IMR-90 (cell line): ENCODE data around the gene PQBP1. TPM values are rescaled to one million over a fixed set of nuclear protein-coding genes. Genes with fewer than 3 reads are reported as not detected.

ENCODE experiments used
- ATAC-seq: fragments of 200-7000 bp; cut with Tn5 transposase; 2 replicates; pipeline ENCODE4 v1.9.1; 2020; ENCODE audit warnings: low read depth, mild to moderate bottlenecking, moderate library complexity
- BruUV-seq: library from RNA; stranded (reverse); fragments of 400-500 nt; replicated peaks from 2 replicates; lab custom pipeline; 2021; lab: Mats Ljungman, UMichigan
- CTCF ChIA-PET: fragments of 300-600 bp; formaldehyde crosslinking; extraction: SDS; loops from one replicate; lab custom pipeline; 2021; ENCODE audit warnings: antibody characterized with exemption; lab: Yijun Ruan, JAX
- POLR2A ChIA-PET: fragments of 300-600 bp; sonication (Branson Sonifier 250); formaldehyde crosslinking; loops from one replicate; lab custom pipeline; 2022; ENCODE audit warnings: antibody characterized with exemption; ENCODE audit not compliant: unreplicated experiment; lab: Charles Lee
- DNase-seq: peaks from one replicate; pipeline ENCODE4 v3.0.0; 2013
- H2AFZ ChIP-seq: replicated peaks from 2 replicates; pipeline ENCODE3; 2013; ENCODE audit warnings: low read length, mild to moderate bottlenecking; ENCODE audit not compliant: poor library complexity
- H2AK5ac ChIP-seq: 2 replicates; pipeline ENCODE4 v1.6.1; 2013; ENCODE audit warnings: low read depth, low read length, inconsistent platforms
- H2AK9ac ChIP-seq: replicated peaks from 2 replicates; pipeline ENCODE3; 2013; ENCODE audit warnings: mild to moderate bottlenecking, low read depth, low read length, moderate library complexity; ENCODE audit not compliant: poor library complexity
- H2BK120ac ChIP-seq: 2 replicates; pipeline ENCODE4 v1.6.1; 2013; ENCODE audit warnings: low read depth, low read length, inconsistent platforms
- H2BK15ac ChIP-seq: 3 replicates; pipeline ENCODE4 v1.6.1; 2013; ENCODE audit warnings: low read depth, low read length, inconsistent platforms
- H2BK20ac ChIP-seq: 2 replicates; pipeline ENCODE4 v1.6.1; 2013; ENCODE audit warnings: low read depth, mild to moderate bottlenecking, inconsistent platforms, low read length, moderate library complexity
- H2BK5ac ChIP-seq: 2 replicates; pipeline ENCODE4 v1.6.1; 2013; ENCODE audit warnings: mild to moderate bottlenecking, low read depth, low read length, inconsistent platforms; ENCODE audit not compliant: poor library complexity, severe bottlenecking
- H3K14ac ChIP-seq: replicated peaks from 2 replicates; pipeline ENCODE4 v1.6.1; 2013; ENCODE audit warnings: low read depth, low read length, inconsistent platforms
- H3K18ac ChIP-seq: 2 replicates; pipeline ENCODE4 v1.6.1; 2013; ENCODE audit warnings: low read depth, low read length, control low read depth
- H3K23ac ChIP-seq: 2 replicates; pipeline ENCODE4 v1.6.1; 2013; ENCODE audit warnings: low read depth, low read length, inconsistent platforms
- H3K27ac ChIP-seq: 2 replicates; pipeline ENCODE4 v1.5.1; 2013; ENCODE audit warnings: mild to moderate bottlenecking, control low read depth, low read length; ENCODE audit not compliant: insufficient read depth
- H3K27me3 ChIP-seq: 2 replicates; pipeline ENCODE4 v1.6.1; 2013; ENCODE audit warnings: low read length; ENCODE audit not compliant: control insufficient read depth, insufficient read depth
- H3K36me3 ChIP-seq: 2 replicates; pipeline ENCODE4 v1.6.1; 2013; ENCODE audit warnings: low read length, mixed read lengths; ENCODE audit not compliant: control insufficient read depth, insufficient read depth
- H3K4ac ChIP-seq: 2 replicates; pipeline ENCODE4 v1.6.1; 2013; ENCODE audit warnings: low read depth, low read length, inconsistent platforms
- H3K4me1 ChIP-seq: 2 replicates; pipeline ENCODE4 v1.6.1; 2013; ENCODE audit warnings: low read length, mixed read lengths; ENCODE audit not compliant: control insufficient read depth, insufficient read depth
- H3K4me2 ChIP-seq: 2 replicates; pipeline ENCODE4 v1.6.1; 2013; ENCODE audit warnings: low read depth, mild to moderate bottlenecking, control low read depth, low read length, moderate library complexity
- H3K4me3 ChIP-seq: 2 replicates; pipeline ENCODE4 v1.5.1; 2013; ENCODE audit warnings: low read depth, mild to moderate bottlenecking, control low read depth, low read length, moderate library complexity; ENCODE audit not compliant: insufficient read depth
- H3K56ac ChIP-seq: 2 replicates; pipeline ENCODE4 v1.6.1; 2013; ENCODE audit warnings: low read length, inconsistent platforms; ENCODE audit not compliant: insufficient read depth; ENCODE audit errors: extremely low read depth
- H3K79me1 ChIP-seq, 2 experiments: 2 replicates each; pipeline ENCODE4 v1.6.1; 2013; ENCODE audit warnings: low read length in 2 of 2, inconsistent platforms in 1 of 2, low read depth in 1 of 2
- H3K9ac ChIP-seq: 2 replicates; pipeline ENCODE4 v1.6.1; 2013; ENCODE audit warnings: low read depth, low read length, control low read depth
- H3K9me1 ChIP-seq: 2 replicates; pipeline ENCODE4 v1.6.1; 2013; ENCODE audit warnings: low read length, inconsistent platforms; ENCODE audit not compliant: insufficient read depth
- H3K9me3 ChIP-seq: 2 replicates; pipeline ENCODE4 v1.6.1; 2013; ENCODE audit warnings: low read length; ENCODE audit not compliant: control insufficient read depth, insufficient read depth
- H4K20me1 ChIP-seq: 2 replicates; pipeline ENCODE4 v1.6.1; 2013; ENCODE audit warnings: low read length, inconsistent platforms; ENCODE audit not compliant: insufficient read depth
- H4K5ac ChIP-seq: 2 replicates; pipeline ENCODE4 v1.6.1; 2013; ENCODE audit warnings: mild to moderate bottlenecking, low read depth, low read length, control low read depth
- H4K8ac ChIP-seq, 2 experiments: 2 replicates each; pipeline ENCODE4 v1.6.1; 2013; ENCODE audit warnings: low read depth in 2 of 2, low read length in 2 of 2, control low read depth in 1 of 2, inconsistent platforms in 1 of 2
- H4K91ac ChIP-seq: 2 replicates; pipeline ENCODE4 v1.6.1; 2013; ENCODE audit warnings: low read depth, low read length, inconsistent platforms; ENCODE audit not compliant: insufficient read depth
- BHLHE40 ChIP-seq: fragments of 150-350 bp; IDR thresholded peaks from 2 replicates; pipeline ENCODE4 v1.6.1; 2016; ENCODE audit warnings: mild to moderate bottlenecking, low read depth, low read length
- CHD1 ChIP-seq: IDR thresholded peaks from 2 replicates; pipeline ENCODE4 v1.6.1; 2012; ENCODE audit warnings: low read depth, low read length, improper control_type of control experiment
- ELK1 ChIP-seq: fragments of 150-350 bp; IDR thresholded peaks from 2 replicates; pipeline ENCODE4 v1.6.1; 2016; ENCODE audit warnings: low read depth, mild to moderate bottlenecking, low read length, moderate library complexity, borderline replicate concordance
- MAZ ChIP-seq: IDR thresholded peaks from 2 replicates; pipeline ENCODE4 v1.6.1; 2012; ENCODE audit warnings: low read depth, mild to moderate bottlenecking, low read length, improper control_type of control experiment, moderate library complexity, borderline replicate concordance
- MXI1 ChIP-seq: IDR thresholded peaks from 2 replicates; pipeline ENCODE4 v1.6.1; 2012; ENCODE audit warnings: low read depth, mild to moderate bottlenecking, low read length, moderate library complexity, borderline replicate concordance
- NFE2L2 ChIP-seq: fragments of 150-350 bp; IDR thresholded peaks from 2 replicates; pipeline ENCODE4 v1.6.1; 2016; ENCODE audit warnings: low read depth, mild to moderate bottlenecking, low read length
- POLR2A ChIP-seq: IDR thresholded peaks from 2 replicates; pipeline ENCODE4 v1.6.1; 2012; ENCODE audit warnings: mild to moderate bottlenecking, low read depth, low read length
- RAD21 ChIP-seq: IDR thresholded peaks from 2 replicates; pipeline ENCODE4 v1.6.1; 2012; ENCODE audit warnings: low read length, improper control_type of control experiment
- RCOR1 ChIP-seq: IDR thresholded peaks from 2 replicates; pipeline ENCODE4 v1.6.1; 2012; ENCODE audit warnings: mild to moderate bottlenecking, low read length, improper control_type of control experiment; ENCODE audit not compliant: insufficient replicate concordance
- SMC3 ChIP-seq: fragments of 150-350 bp; IDR thresholded peaks from 2 replicates; pipeline ENCODE4 v1.6.1; 2016; ENCODE audit warnings: low read depth, mild to moderate bottlenecking, antibody characterized with exemption, low read length, moderate library complexity
- USF2 ChIP-seq: fragments of 150-350 bp; IDR thresholded peaks from 2 replicates; pipeline ENCODE4 v1.6.1; 2017; ENCODE audit warnings: mild to moderate bottlenecking, antibody characterized with exemption, low read length, low read depth
- WGBS, 2 experiments: methylation state at CpG; one replicate each; pipeline versions ENCODE4 v1.1.5 to v1.1.7; 2013; ENCODE audit warnings: missing lambda C conversion rate in 2 of 2; ENCODE audit not compliant: insufficient read length in 1 of 2; ENCODE audit errors: extremely low coverage in 2 of 2; 5-methylcytosine and 5-hydroxymethylcytosine counted together
- dilution Hi-C: fragments of 300-500 bp; cut with HindIII; formaldehyde crosslinking; loops from one replicate; pipeline ENCODE4 v1.14.3; 2018; ENCODE audit warnings: low sequenced_read_pairs; ENCODE audit not compliant: unreplicated experiment
- in situ Hi-C: fragments of 300-500 bp; cut with MboI; formaldehyde crosslinking; loops from 3 replicates; pipeline ENCODE4 v1.14.3; 2019; ENCODE audit warnings: low sequenced_read_pairs, inconsistent platforms, mixed read lengths
- intact Hi-C: fragments of 100-400 bp; cut with micrococcal nuclease; formaldehyde crosslinking; loops from 2 replicates; pipeline ENCODE4 v1.10.0; 2022
- polyA plus RNA-seq, 3 experiments: library from polyadenylated mRNA; depleted of rRNA; stranded (reverse); fragments of >200 nt; gene quantifications; 2 replicates each; pipeline ENCODE4 v1.2.3, GENCODE V29; 2012; ENCODE audit warnings: low replicate concordance in 1 of 3
- total RNA-seq: library from RNA; depleted of rRNA; stranded (reverse); fragments of >200 nt; gene quantifications from 2 replicates; pipeline ENCODE4 v1.2.3, GENCODE V29; 2012
- TF ChIP-seq, protein P1 (sequence below): conservative IDR thresholded peaks from 2 replicates; pipeline ENCODE4 v1.5.1; 2012; ENCODE audit warnings: mild to moderate bottlenecking, low read depth, low read length, improper control_type of control experiment

PQBP1 gene
- total and polyA plus RNA-seq, 2 of the 4 experiments (the other 2 are of a cell fraction), result 96.4 to 120 TPM

- no peak for DNase-seq
- Histone ChIP-seq H3K4me2 (no peak overlapping the region), H2BK20ac (no peak overlapping the region), H3K23ac (no peak overlapping the region), H3K14ac (no peak overlapping the region), H2AK5ac (no peak overlapping the region), H2AFZ (no peak overlapping the region), H3K36me3 (peaks cover 34% of the 10 kb centered on the region), H4K20me1 (peaks cover 43% of the 10 kb centered on the region), H3K4me3 (no peak overlapping the region), H3K9ac (no peak overlapping the region), H3K9me1 (peaks cover 4% of the 10 kb centered on the region; the same call in 1 of the 2 replicates), H3K27me3 (no peaks in the 10 kb centered on the region), H3K9me3 (no peaks in the 10 kb centered on the region), H2BK120ac (no peak overlapping the region), H4K5ac (no peak overlapping the region), H3K56ac (no peak overlapping the region), H2BK5ac (no peak overlapping the region), H4K91ac (no peak overlapping the region), H3K4me1 (no peaks in the 10 kb centered on the region; the same call in 1 of the 2 replicates), H3K27ac (no peak overlapping the region), H3K18ac (no peak overlapping the region), H2BK15ac (no peak overlapping the region), H2AK9ac (no peak overlapping the region), H4K8ac (no peak overlapping the region), H3K4ac (no peak overlapping the region), H3K79me1 (peaks cover 0 to 51% of the 10 kb centered on the region in 2 experiments; a peak in 3 of 4 replicates)
- ChIA-PET CTCF (interaction anchor here (0.9 kb wide), 1 partner anchor 235 kb away, joined by 6 read pairs; no protein-coding TSS in a partner anchor), POLR2A (no interaction called here)
- no TSS peak for BruUV-seq
- in situ Hi-C loops, result no loop called here
- no CpG with 5 or more reads among the region's 1 CpG for WGBS, 2 experiments
- dilution Hi-C loops, result no loop called here
- TF ChIP-seq NFE2L2 (no peak), MAZ (no peak), ELK1 (no peak), RCOR1 (no peak), BHLHE40 (no peak), CHD1 (no peak), USF2 (no peak), POLR2A (no peak), MXI1 (no peak), RAD21 (no peak), SMC3 (no peak)
- TF ChIP-seq, protein P1, sequence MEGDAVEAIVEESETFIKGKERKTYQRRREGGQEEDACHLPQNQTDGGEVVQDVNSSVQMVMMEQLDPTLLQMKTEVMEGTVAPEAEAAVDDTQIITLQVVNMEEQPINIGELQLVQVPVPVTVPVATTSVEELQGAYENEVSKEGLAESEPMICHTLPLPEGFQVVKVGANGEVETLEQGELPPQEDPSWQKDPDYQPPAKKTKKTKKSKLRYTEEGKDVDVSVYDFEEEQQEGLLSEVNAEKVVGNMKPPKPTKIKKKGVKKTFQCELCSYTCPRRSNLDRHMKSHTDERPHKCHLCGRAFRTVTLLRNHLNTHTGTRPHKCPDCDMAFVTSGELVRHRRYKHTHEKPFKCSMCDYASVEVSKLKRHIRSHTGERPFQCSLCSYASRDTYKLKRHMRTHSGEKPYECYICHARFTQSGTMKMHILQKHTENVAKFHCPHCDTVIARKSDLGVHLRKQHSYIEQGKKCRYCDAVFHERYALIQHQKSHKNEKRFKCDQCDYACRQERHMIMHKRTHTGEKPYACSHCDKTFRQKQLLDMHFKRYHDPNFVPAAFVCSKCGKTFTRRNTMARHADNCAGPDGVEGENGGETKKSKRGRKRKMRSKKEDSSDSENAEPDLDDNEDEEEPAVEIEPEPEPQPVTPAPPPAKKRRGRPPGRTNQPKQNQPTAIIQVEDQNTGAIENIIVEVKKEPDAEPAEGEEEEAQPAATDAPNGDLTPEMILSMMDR, result no peak
- no peak for ATAC-seq
- intact Hi-C loops, result no loop called here
These were observed 41.1 kb downstream of the PQBP1 start for GRCh38 chrX:48938721-48939425.
